GM21367 (cell line): ENCODE results near the gene SIK2.

Source experiments
- ATAC-seq: cut with Tn5 transposase; IDR thresholded peaks from one replicate; pipeline ENCODE4 v1.9.1; 2021; ENCODE audit not compliant: unreplicated experiment

SIK2 gene

GRCh38 chr11:111581341-111581740, 20.9 kb upstream of the SIK2 start:
- ATAC-seq: no peak

- ATAC-seq: no peak
Measured at GRCh38 chr11:111582163-111582562, 20.1 kb upstream of the SIK2 start.

- no peak for ATAC-seq
Measured at GRCh38 chr11:111582881-111583280, 19.4 kb upstream of the SIK2 start.

GRCh38 chr11:111585371-111585770, 16.9 kb upstream of the SIK2 start:
- ATAC-seq: no peak

- no peak for ATAC-seq
Measured at GRCh38 chr11:111586388-111586831, 15.8 kb upstream of the SIK2 start.

GRCh38 chr11:111589114-111589513, 13.1 kb upstream of the SIK2 start:
- no peak for ATAC-seq

- no peak for ATAC-seq
Measured at GRCh38 chr11:111589886-111590499, 12.3 kb upstream of the SIK2 start.

GRCh38 chr11:111591187-111591960, 10.9 kb upstream of the SIK2 start:
- no peak for ATAC-seq

GRCh38 chr11:111592491-111592890, 9.8 kb upstream of the SIK2 start:
- no peak for ATAC-seq

GRCh38 chr11:111596319-111596718, 5.9 kb upstream of the SIK2 start:
- ATAC-seq: no peak

GRCh38 chr11:111598148-111598547, 4.1 kb upstream of the SIK2 start:
- no peak for ATAC-seq

- no peak for ATAC-seq
Measured at GRCh38 chr11:111598559-111598958, 3.7 kb upstream of the SIK2 start.

- no peak for ATAC-seq
Measured at GRCh38 chr11:111601636-111601978, 642 bp upstream of the SIK2 start.

- no peak for ATAC-seq
Measured at GRCh38 chr11:111602865-111603610, 789 bp downstream of the SIK2 start.

GRCh38 chr11:111603611-111604130, 1.4 kb downstream of the SIK2 start:
- no peak for ATAC-seq

- no peak for ATAC-seq
Measured at GRCh38 chr11:111604392-111605009, 2.3 kb downstream of the SIK2 start.

GRCh38 chr11:111605681-111606080, 3.4 kb downstream of the SIK2 start:
- no peak for ATAC-seq

- ATAC-seq: no peak
Measured at GRCh38 chr11:111606986-111607385, 4.7 kb downstream of the SIK2 start.

GRCh38 chr11:111607751-111608150, 5.5 kb downstream of the SIK2 start:
- ATAC-seq: no peak

- ATAC-seq: no peak
Measured at GRCh38 chr11:111612224-111612623, 10.0 kb downstream of the SIK2 start.

GRCh38 chr11:111617286-111617685, 15.0 kb downstream of the SIK2 start:
- ATAC-seq: no peak
